HepG2 (cell line): ENCODE data around the gene MYO5A. TPM values are rescaled to one million over a fixed set of nuclear protein-coding genes. Genes with fewer than 3 reads are reported as not detected.

ENCODE experiments used
- ATAC-seq: fragments of 200-7000 bp; cut with Tn5 transposase; 3 replicates; pipeline ENCODE4 v1.9.1; 2020; ENCODE audit warnings: mild to moderate bottlenecking, moderate library complexity
- BruUV-seq: library from RNA; stranded (reverse); fragments of 400-500 nt; replicated peaks from 2 replicates; lab custom pipeline; 2021; lab: Mats Ljungman, UMichigan
- CTCF ChIA-PET: fragments of 300-600 bp; formaldehyde crosslinking; extraction: SDS; loops from one replicate; lab custom pipeline; 2021; ENCODE audit warnings: low total read pairs, inconsistent platforms, low intra/inter-chr PET ratio; lab: Yijun Ruan, JAX
- POLR2A ChIA-PET: fragments of 350-600 bp; sonication (Branson Sonifier 250); formaldehyde crosslinking; loops from one replicate; lab custom pipeline; 2020; ENCODE audit warnings: antibody characterized with exemption, inconsistent platforms; lab: Yijun Ruan, JAX
- DNase-seq: peaks from one replicate; pipeline ENCODE4 v3.0.0-alpha.2; 2015; ENCODE audit warnings: low spot score
- FAIRE-seq: peaks from 3 replicates; lab custom pipeline; 2011; peaks lifted over from hg19 to GRCh38; lab: Jason Lieb, UNC
- H2AFZ ChIP-seq: one replicate; pipeline ENCODE4 v1.6.1; 2011; ENCODE audit warnings: low read length, inconsistent platforms
- H3K27ac ChIP-seq: fragments of 300-600 bp; 3 replicates; pipeline ENCODE4 v1.8.0; 2011; ENCODE audit warnings: mixed run types, mild to moderate bottlenecking, mixed read lengths, low read length, inconsistent platforms; ENCODE audit not compliant: insufficient read depth; ENCODE audit errors: extremely low read length
- H3K27me3 ChIP-seq, 2 experiments: fragments of 200-600 bp in 1 of 2; 2 replicates in 1 of 2; 3 replicates in 1 of 2; pipeline versions ENCODE4 v1.6.0 to v1.8.0; 2011; ENCODE audit warnings: low read length in 2 of 2, mild to moderate bottlenecking in 2 of 2, moderate library complexity in 2 of 2, inconsistent platforms in 1 of 2; ENCODE audit not compliant: insufficient read depth in 2 of 2, control insufficient read depth in 1 of 2
- H3K36me3 ChIP-seq, 2 experiments: fragments of 200-600 bp in 1 of 2; replicated peaks in 1 of 2; 2 replicates in 1 of 2; 3 replicates in 1 of 2; pipeline versions ENCODE4 v1.5.1 to v1.8.0; 2011; ENCODE audit warnings: low read length in 2 of 2, inconsistent platforms in 1 of 2; ENCODE audit not compliant: insufficient read depth in 2 of 2, control insufficient read depth in 1 of 2
- H3K4me1 ChIP-seq: 2 replicates; pipeline ENCODE4 v1.5.1; 2012; ENCODE audit warnings: low read length, inconsistent platforms; ENCODE audit not compliant: insufficient read depth
- H3K4me2 ChIP-seq: 2 replicates; pipeline ENCODE4 v1.6.0; 2011; ENCODE audit warnings: low read depth, low read length, inconsistent platforms
- H3K4me3 ChIP-seq, 3 experiments: fragments of 200-600 bp in 1 of 3; sonication (generic), shearing (Covaris generic) in 1 of 3; replicated peaks in 1 of 3; 2 replicates each; pipeline ENCODE4 v1.5.1; 2011 to 2016; ENCODE audit warnings: low read length in 3 of 3, inconsistent platforms in 2 of 3, low read depth in 2 of 3, mild to moderate bottlenecking in 2 of 3, control low read depth in 1 of 3, mixed read lengths in 1 of 3; ENCODE audit not compliant: insufficient read depth in 1 of 3
- H3K79me2 ChIP-seq: one replicate; pipeline ENCODE4 v1.6.1; 2011; ENCODE audit warnings: low read length, inconsistent platforms; ENCODE audit not compliant: insufficient read depth
- H3K9ac ChIP-seq: 2 replicates; pipeline ENCODE4 v1.6.0; 2011; ENCODE audit warnings: mild to moderate bottlenecking, low read depth, low read length, inconsistent platforms; ENCODE audit not compliant: insufficient read depth
- H3K9me3 ChIP-seq: 2 replicates; pipeline ENCODE4 v1.5.1; 2012; ENCODE audit warnings: mild to moderate bottlenecking, low read length
- H4K20me1 ChIP-seq: 2 replicates; pipeline ENCODE4 v1.6.0; 2011; ENCODE audit warnings: inconsistent platforms, mild to moderate bottlenecking, low read length, moderate library complexity; ENCODE audit not compliant: insufficient read depth
- AKNA ChIP-seq: sonication (generic); formaldehyde crosslinking; IDR thresholded peaks from 2 replicates; pipeline ENCODE4 v1.4.0; 2020; ENCODE audit warnings: missing genetic modification reagents, borderline replicate concordance
- E2F5 ChIP-seq: sonication (generic); formaldehyde crosslinking; conservative IDR thresholded peaks from 2 replicates; pipeline ENCODE4 v1.4.0; 2020; ENCODE audit warnings: missing genetic modification reagents
- HMG20A ChIP-seq: IDR thresholded peaks from 2 replicates; pipeline ENCODE4 v1.6.1; 2016; ENCODE audit warnings: borderline replicate concordance
- RFXANK ChIP-seq: IDR thresholded peaks from 2 replicates; pipeline ENCODE4 v1.6.1; 2016
- RORA ChIP-seq: sonication (generic); formaldehyde crosslinking; IDR thresholded peaks from 2 replicates; pipeline ENCODE4 v1.5.0; 2020; ENCODE audit warnings: mild to moderate bottlenecking, missing genetic modification reagents, moderate library complexity
- SIN3A ChIP-seq: IDR thresholded peaks from 2 replicates; pipeline ENCODE4 v1.6.1; 2011; ENCODE audit warnings: low read depth, mild to moderate bottlenecking, control low read depth, low read length, borderline replicate concordance
- SRF ChIP-seq: IDR thresholded peaks from 2 replicates; pipeline ENCODE4 v1.6.1; 2011; ENCODE audit warnings: mild to moderate bottlenecking, low read depth, low read length, moderate library complexity
- TBX2 ChIP-seq: sonication (generic); formaldehyde crosslinking; IDR thresholded peaks from 2 replicates; pipeline ENCODE4 v1.5.0; 2020; ENCODE audit warnings: missing genetic modification reagents, mild to moderate bottlenecking, borderline replicate concordance
- ZBTB1 ChIP-seq: sonication (generic); formaldehyde crosslinking; IDR thresholded peaks from 2 replicates; pipeline ENCODE4 v1.4.0; 2020; ENCODE audit warnings: missing genetic modification reagents, borderline replicate concordance
- ZBTB2 ChIP-seq: sonication (generic); formaldehyde crosslinking; IDR thresholded peaks from 2 replicates; pipeline ENCODE4 v1.8.0; 2022; ENCODE audit warnings: low read depth, missing genetic modification reagents
- ZBTB25 ChIP-seq: IDR thresholded peaks from 2 replicates; pipeline ENCODE4 v1.6.1; 2018; ENCODE audit warnings: missing genetic modification reagents
- ZFP41 ChIP-seq: sonication (generic); formaldehyde crosslinking; IDR thresholded peaks from 2 replicates; pipeline ENCODE4 v1.4.0; 2020; ENCODE audit warnings: mild to moderate bottlenecking, missing genetic modification reagents, borderline replicate concordance
- ZNF616 ChIP-seq: sonication (generic); formaldehyde crosslinking; IDR thresholded peaks from 2 replicates; pipeline ENCODE4 v1.5.0; 2020; ENCODE audit warnings: low read depth, mild to moderate bottlenecking, missing genetic modification reagents
- WGBS: methylation state at CpG from one replicate; pipeline ENCODE4 v1.1.6; 2017; ENCODE audit warnings: low lambda C conversion rate; 5-methylcytosine and 5-hydroxymethylcytosine counted together
- in situ Hi-C: cut with HindIII; loops from 2 replicates; pipeline ENCODE4 v1.10.0; 2017; ENCODE audit warnings: low pct_unique_long_range_greater_than_20kb; ENCODE audit not compliant: extremely low pct_ligation_motif_present
- intact Hi-C: fragments of 100-400 bp; cut with micrococcal nuclease; formaldehyde crosslinking; loops from one replicate; pipeline ENCODE4 v1.10.0; 2022; ENCODE audit not compliant: unreplicated experiment
- polyA plus RNA-seq, 8 experiments: library from polyadenylated mRNA; depleted of rRNA in 3 of 8; stranded (reverse) in 7 of 8; unstranded in 1 of 8; fragments of >200 nt; fragmentation: Illumina TruSeq in 4 of 8; extraction: Trizol in 4 of 8; gene quantifications; 2 replicates each; pipeline versions ENCODE4 v1.2.1 to v1.2.3, GENCODE V29; 2011 to 2016; ENCODE audit warnings: low read depth in 4 of 8, missing spikeins in 1 of 8, mixed read lengths in 1 of 8; ENCODE audit not compliant: insufficient read depth in 1 of 8
- total RNA-seq, 5 experiments: library from RNA; depleted of rRNA; stranded (reverse); fragments of >200 nt; fragmentation: Illumina TruSeq; extraction: Trizol; gene quantifications; 2 replicates each; pipeline ENCODE4 v1.2.3, GENCODE V29; 2016; ENCODE audit warnings: low read depth in 1 of 5

The MYO5A gene
- total and polyA plus RNA-seq, 2 of the 13 experiments (the other 11 are each of a cell fraction or from before 2014, with no cell fraction given), result 2.8 to 4.8 TPM

- TF ChIP-seq TBX2 (no peak), HMG20A (CRISPR knock-in tag) (no peak)
Observed at GRCh38 chr15:52506549-52506948, 22.1 kb downstream of the MYO5A start (continued).

GRCh38 chr15:52505151-52505550 lies 23.5 kb downstream of the MYO5A start:
- Histone ChIP-seq H3K9ac (no peak overlapping the region), H3K79me2 (no peaks in the 10 kb centered on the region), H2AFZ (no peak overlapping the region), H3K36me3 (no peaks in the 10 kb centered on the region), H3K4me3 (no peak overlapping the region), H3K9me3 (no peaks in the 10 kb centered on the region), H3K4me1 (no peaks in the 10 kb centered on the region), H3K27me3 (no peaks in the 10 kb centered on the region), H3K4me2 (no peak overlapping the region), H4K20me1 (no peaks in the 10 kb centered on the region), H3K27ac (no peak overlapping the region)
- in situ Hi-C loops, result no loop called here
- ATAC-seq (no peak), FAIRE-seq (no peak), DNase-seq (no peak)
- CTCF ChIA-PET, result no interaction called here
- no TSS peak for BruUV-seq
- intact Hi-C loops, result no loop called here
- WGBS, result 46% methylated on average over 6 of the region's 6 CpGs
- POLR2A ChIA-PET, result no interaction called here
- TF ChIP-seq AKNA (CRISPR knock-in tag), result no peak
- no peak for TF ChIP-seq E2F5 (CRISPR knock-in tag)
- TF ChIP-seq ZNF616 (CRISPR knock-in tag), result no peak
- TF ChIP-seq ZBTB25, result no peak
- no peak for TF ChIP-seq SRF
- no peak for TF ChIP-seq RORA (CRISPR knock-in tag)
- TF ChIP-seq SIN3A, result no peak
- TF ChIP-seq ZBTB2 (CRISPR knock-in tag), result no peak
- no peak for TF ChIP-seq ZBTB1 (CRISPR knock-in tag)
- TF ChIP-seq ZFP41 (CRISPR knock-in tag), result no peak
- no peak for TF ChIP-seq RFXANK (CRISPR knock-in tag)
